Activated naive CD4-positive, alpha-beta T cell (primary cell): ENCODE results near the gene MEGF11.

Experiments
- DNase-seq, 4 experiments: peaks; one replicate each; lab custom pipeline; 2025; lab: John Stamatoyannopoulos, UW

MEGF11 gene

GRCh38 chr15:66239514-66239913 lies 14.0 kb downstream of the MEGF11 start:
- no peak for DNase-seq

- DNase-seq: no peak
These were observed 15.2 kb downstream of the MEGF11 start for GRCh38 chr15:66238318-66238717.

- no peak for DNase-seq
These were observed 15.9 kb downstream of the MEGF11 start for GRCh38 chr15:66237513-66238235.

GRCh38 chr15:66236806-66237375 lies 16.7 kb downstream of the MEGF11 start:
- DNase-seq: no peak

DNA sequence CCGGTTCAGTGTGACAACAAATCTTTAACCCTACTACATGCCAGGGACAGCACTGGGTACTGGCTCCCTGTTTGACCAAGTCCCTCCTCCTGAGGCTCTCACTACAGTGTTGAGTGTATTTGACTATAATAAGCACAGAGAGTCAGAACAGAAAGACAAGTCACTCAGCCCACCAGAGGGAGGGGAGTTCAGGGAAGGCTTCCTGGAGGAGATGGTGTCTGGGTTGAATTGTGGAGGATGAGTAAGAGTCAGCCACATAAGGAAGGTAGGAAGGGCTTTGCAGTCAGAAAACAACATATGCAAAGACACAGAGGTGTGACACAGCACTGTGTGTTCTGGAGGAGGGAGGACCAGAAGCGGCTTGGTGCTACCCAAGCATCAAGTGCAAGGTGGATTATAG lies 17.7 kb downstream of the MEGF11 start:
- no peak for DNase-seq

GRCh38 chr15:66234798-66235197 lies 18.8 kb downstream of the MEGF11 start:
- no peak for DNase-seq

DNA sequence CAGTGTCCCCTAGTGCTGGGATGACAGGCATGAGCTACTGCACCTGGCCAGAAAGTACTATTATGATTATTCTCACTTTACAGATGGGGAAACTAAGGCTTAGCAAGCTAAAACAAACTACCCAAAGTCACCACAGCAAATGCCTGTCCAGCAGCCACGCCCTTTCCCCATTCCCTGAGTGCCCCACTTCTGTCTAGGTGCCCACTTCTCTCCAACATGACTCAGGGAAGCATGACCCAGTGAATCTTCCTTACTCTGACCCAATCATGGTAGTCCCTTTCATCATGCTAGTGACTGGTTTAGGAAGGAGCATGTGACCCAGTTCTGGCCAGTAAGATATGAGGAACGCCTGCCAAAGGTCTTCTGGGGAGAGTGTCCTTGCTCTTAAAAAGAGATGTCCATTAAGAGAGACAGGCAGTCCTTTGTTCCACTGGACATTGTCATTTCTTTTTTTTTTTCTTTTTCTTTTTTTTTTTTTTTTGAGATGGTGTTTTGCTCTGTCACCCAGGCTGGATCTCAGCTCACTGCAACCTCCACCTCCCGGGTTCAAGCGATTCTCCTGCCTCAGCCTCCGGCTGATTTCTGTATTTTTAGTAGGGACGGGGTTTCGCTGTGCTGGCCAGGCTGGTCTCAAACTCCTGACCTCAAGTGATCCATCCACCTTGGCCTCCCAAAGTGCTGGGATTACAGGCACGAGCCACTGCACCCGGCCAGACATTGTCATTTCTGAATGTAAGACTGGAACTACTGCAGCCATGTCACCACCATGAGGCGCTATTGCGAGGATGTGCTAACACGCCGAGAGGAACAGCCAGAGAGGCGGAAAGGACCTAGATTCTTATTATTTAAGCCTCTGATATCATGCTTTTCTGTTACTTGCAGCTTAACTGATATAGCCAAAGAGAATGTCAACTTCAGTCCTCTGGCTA lies 19.8 kb downstream of the MEGF11 start:
- no peak for DNase-seq

- no peak for DNase-seq
These were observed 21.3 kb downstream of the MEGF11 start for GRCh38 chr15:66232267-66232625.

GRCh38 chr15:66231394-66232266 lies 21.9 kb downstream of the MEGF11 start:
- DNase-seq: no peak

- no peak for DNase-seq
These were observed 23.6 kb downstream of the MEGF11 start for GRCh38 chr15:66229790-66230465.

DNA sequence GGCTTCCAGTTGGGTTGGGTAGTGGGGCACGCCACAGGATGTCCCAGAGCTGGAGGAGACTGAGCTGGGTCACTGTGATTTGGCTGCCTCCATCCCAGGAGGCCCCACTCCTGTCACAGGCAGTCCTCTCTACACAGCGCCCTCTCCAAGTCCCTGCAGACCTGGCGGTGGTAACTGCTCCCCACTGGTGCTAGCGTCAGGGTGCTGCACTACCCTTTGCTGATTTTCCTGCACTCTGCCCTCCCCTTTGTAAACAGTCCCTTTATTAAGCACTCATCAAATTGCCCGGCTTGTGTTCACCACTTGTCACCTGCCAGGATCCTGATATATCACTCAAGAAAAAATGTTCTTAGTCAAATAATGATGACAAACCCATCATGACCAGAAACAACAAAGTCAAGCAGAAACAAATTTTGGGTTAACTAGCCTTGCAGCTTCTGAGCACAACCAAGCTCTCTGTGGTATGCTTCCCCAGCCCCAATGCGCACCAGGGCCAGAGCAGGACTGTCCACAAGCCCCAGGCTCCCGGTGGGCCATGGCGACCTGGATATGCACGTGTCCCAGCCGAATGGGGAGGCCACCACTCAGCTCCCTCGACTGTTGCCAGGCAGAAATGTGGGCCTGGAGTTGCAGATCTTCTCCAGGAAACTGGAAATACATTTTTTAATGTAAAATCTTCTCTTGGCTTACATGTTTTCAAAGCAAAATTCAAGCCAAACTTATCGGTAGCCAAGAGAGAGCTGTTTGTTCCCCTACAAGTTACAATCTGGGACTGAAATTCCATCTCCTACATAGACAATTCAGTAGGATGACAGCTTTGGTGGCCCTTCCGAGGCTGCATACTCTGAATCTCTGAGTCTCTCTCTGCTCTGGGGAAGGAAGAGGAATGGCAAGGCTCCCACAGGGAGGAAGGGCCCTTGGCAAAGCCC lies 24.5 kb downstream of the MEGF11 start:
- DNase-seq: no peak

DNA sequence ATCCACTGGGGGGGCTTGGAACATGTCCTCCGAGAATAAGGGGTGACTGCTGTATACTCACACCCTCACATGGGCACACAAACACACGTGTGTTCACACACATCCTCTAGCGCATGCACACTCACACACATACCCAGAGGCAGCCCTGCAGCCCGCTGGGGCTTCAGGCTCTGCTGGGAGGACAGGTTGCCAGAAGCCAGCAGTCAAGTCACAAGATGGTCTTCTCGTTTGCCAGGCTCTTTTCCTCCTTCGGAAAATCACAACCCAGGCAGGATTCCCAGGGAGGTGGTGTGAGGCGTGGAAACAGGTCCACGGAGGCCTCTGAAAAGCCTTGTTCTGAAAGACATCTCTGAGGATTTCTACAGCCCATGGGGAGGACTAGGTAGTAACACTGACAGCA lies 26.8 kb downstream of the MEGF11 start:
- no peak for DNase-seq

- no peak for DNase-seq
These were observed 27.8 kb downstream of the MEGF11 start for GRCh38 chr15:66225656-66226274.

GRCh38 chr15:66224946-66225345 lies 28.6 kb downstream of the MEGF11 start:
- no peak for DNase-seq

DNA sequence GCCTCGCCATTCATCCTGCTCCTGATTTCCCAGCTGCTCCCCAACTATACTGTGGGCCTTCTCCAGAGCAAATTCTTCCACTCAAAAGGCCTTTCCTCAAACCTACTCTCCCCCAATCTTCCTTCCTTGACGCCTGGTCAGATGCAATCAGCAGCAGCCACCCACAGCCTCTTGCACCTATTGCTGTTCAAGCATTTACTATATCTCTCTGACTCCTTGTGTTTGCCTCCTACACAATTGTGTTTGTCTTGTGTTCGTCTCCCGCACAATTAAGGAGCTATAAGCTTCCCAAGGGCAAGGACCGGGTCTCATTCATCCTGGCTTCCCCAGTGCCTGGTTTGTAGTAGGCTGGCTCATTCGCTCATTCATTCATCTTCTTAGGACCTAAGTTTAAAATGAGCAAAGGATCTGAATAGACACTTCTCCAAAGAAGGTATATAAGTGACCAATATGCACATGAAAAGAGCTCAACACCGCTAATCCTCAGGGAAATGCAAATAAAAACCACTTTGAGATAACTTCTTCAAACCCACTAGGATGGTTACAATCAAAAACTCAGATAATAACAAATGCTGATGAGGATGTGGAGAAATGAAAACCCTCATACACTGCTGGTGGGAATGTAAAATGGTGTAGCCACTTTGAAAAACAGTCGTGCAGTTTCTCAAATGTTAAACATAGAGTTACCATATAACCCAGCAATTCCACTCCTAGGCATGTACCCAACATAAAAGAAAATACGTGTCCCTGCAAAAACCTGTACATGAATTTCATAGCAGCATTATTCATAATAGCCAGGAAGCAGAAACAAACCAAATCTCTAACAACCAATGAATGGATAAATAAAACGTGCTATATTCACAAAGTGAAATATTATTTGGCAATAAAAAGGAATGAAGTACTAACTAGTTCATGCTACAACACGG lies 31.0 kb downstream of the MEGF11 start:
- no peak for DNase-seq

DNA sequence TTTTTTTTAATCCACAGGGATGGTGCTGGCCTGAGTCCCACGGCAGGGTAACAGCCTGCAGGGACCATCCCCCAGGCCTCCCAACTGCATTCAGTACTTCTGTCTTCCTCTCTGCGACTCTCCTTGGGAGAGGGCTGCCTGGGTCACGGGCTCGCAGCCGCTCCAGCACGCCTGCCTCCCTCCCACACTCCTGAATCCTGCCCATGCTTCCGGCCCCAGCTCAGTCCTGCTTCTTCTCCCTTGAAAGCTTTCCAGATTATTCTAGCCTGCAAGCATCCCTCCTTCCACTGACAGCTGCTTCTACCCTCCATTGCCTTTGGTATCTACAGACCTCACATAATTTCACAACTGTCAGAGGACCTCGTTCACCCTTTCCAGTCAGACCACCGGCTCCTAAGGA lies 32.4 kb downstream of the MEGF11 start:
- no peak for DNase-seq

DNA sequence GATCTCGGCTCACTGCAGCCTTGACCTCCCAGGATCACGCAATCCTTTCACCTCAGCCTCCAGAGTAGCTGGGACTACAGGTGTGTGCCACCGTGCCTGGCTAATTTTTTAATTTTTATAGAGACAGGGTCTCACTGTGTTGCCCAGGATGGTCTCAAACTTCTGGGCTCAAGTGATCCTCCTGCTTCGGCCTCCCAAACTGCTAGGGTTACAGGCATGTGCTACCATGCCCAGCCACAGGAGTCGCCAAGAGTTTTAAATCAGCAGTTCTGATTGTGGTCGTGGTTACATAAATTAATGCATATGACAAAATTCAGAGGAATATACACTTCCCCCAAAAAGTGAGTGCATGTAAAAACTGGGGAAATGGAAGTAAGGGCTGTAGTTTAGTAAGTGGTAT lies 32.9 kb downstream of the MEGF11 start:
- DNase-seq: no peak

GRCh38 chr15:66219339-66219738 lies 34.2 kb downstream of the MEGF11 start:
- DNase-seq: no peak

DNA sequence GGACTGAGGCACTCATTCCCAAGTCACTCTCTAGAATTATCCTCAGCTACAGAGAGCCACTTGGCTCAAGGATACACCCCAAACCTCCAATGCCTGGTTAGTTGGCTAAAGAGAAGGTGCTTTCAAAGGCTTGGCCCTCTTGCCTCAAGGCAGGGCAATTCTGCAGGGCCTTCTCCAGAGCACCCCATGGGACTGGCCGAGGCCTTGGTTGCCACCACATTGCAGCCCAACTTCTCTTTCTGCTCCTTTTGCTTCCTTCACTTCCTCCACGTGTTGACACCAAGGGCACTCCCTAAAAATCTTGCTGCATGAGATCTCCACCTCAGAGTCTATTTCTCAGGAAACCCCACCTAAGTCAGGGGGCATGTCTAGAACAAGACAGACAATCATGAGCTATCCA lies 36.7 kb downstream of the MEGF11 start:
- DNase-seq: no peak
